HCT116 (cell line): ENCODE measurements around the gene GTF2IRD1. TPM values are rescaled to one million over a fixed set of nuclear protein-coding genes. Genes with fewer than 3 reads are reported as not detected.
A peak's percentile ranks its signal among the peaks of the same experiment; 100 is the strongest.

Source experiments
- ATAC-seq: fragments of 200-7000 bp; cut with Tn5 transposase; 2 replicates; pipeline ENCODE4 v1.9.1; 2020; ENCODE audit warnings: mild to moderate bottlenecking, moderate library complexity
- BruUV-seq: library from RNA; stranded (reverse); fragments of 400-500 nt; replicated peaks from 2 replicates; lab custom pipeline; 2021; lab: Mats Ljungman, UMichigan
- CTCF ChIA-PET: fragments of 300-600 bp; sonication (Branson Sonifier 250); formaldehyde crosslinking; loops from one replicate; lab custom pipeline; 2021; ENCODE audit warnings: antibody characterized with exemption; lab: Charles Lee
- POLR2A ChIA-PET: fragments of 300-600, 350-600 bp; sonication (Branson Sonifier 250); formaldehyde crosslinking; loops from one replicate; lab custom pipeline; 2021; ENCODE audit warnings: antibody characterized with exemption; lab: Charles Lee
- RAD21 ChIA-PET, 2 experiments: fragments of 300-600 bp; sonication (Branson Sonifier 250); formaldehyde crosslinking; loops; one replicate each; lab custom pipeline; 2023; ENCODE audit warnings: low total read pairs in 2 of 2; ENCODE audit not compliant: uncharacterized antibody in 2 of 2, unreplicated experiment in 2 of 2, low non-redundant PET in 1 of 2; lab: Charles Lee
- DNase-seq: peaks from one replicate; pipeline ENCODE4 v3.0.0-alpha.2; 2010; ENCODE audit warnings: low read depth, low spot score
- H2AFZ ChIP-seq: fragments of 200-600 bp; shearing (Covaris generic), sonication (generic); 2 replicates; pipeline ENCODE4 v1.6.1; 2017; ENCODE audit warnings: low read depth, mixed run types, mixed read lengths, antibody characterized with exemption, low read length; ENCODE audit not compliant: poor library complexity, severe bottlenecking
- H3K27ac ChIP-seq: 2 replicates; pipeline ENCODE4 v1.5.1; 2012; ENCODE audit warnings: low read depth, low read length
- H3K27me3 ChIP-seq: fragments of 200-600 bp; sonication (generic); 2 replicates; pipeline ENCODE4 v1.6.1; 2016; ENCODE audit warnings: mixed run types, low read length, mixed read lengths; ENCODE audit not compliant: insufficient read depth
- H3K36me3 ChIP-seq, 2 experiments: fragments of 200-500 bp in 1 of 2; fragments of 200-600 bp in 1 of 2; sonication (Bioruptor generic) in 1 of 2; sonication (generic) in 1 of 2; 2 replicates each; pipeline versions ENCODE4 v1.5.1 to v1.6.1; 2014 to 2016; ENCODE audit warnings: low read length in 2 of 2, inconsistent platforms in 1 of 2, mixed read lengths in 1 of 2, mixed run types in 1 of 2; ENCODE audit not compliant: insufficient read depth in 2 of 2, control insufficient read depth in 1 of 2
- H3K4me1 ChIP-seq, 2 experiments: fragments of 200-600 bp in 1 of 2; sonication (generic) in 1 of 2; 2 replicates each; pipeline versions ENCODE4 v1.5.1 to v1.6.1; 2012 to 2017; ENCODE audit warnings: low read length in 2 of 2, inconsistent platforms in 1 of 2, mild to moderate bottlenecking in 1 of 2, mixed read lengths in 1 of 2, mixed run types in 1 of 2, moderate library complexity in 1 of 2; ENCODE audit not compliant: insufficient read depth in 2 of 2, control insufficient read depth in 1 of 2
- H3K4me2 ChIP-seq: fragments of 200-600 bp; sonication (generic); 2 replicates; pipeline ENCODE4 v1.6.1; 2017; ENCODE audit warnings: mixed run types, low read length, mixed read lengths
- H3K4me3 ChIP-seq, 2 experiments: fragments of 200-600 bp in 1 of 2; sonication (generic) in 1 of 2; replicated peaks in 1 of 2; 2 replicates each; pipeline ENCODE4 v1.5.1; 2011 to 2016; ENCODE audit warnings: low read length in 2 of 2, control low read depth in 1 of 2, low read depth in 1 of 2, mild to moderate bottlenecking in 1 of 2, mixed read lengths in 1 of 2, mixed run types in 1 of 2
- H3K79me2 ChIP-seq: fragments of 200-600 bp; sonication (generic); 2 replicates; pipeline ENCODE4 v1.6.1; 2017; ENCODE audit warnings: mild to moderate bottlenecking, mixed run types, low read length, moderate library complexity, mixed read lengths; ENCODE audit not compliant: insufficient read depth
- H3K9ac ChIP-seq: fragments of 200-600 bp; sonication (generic); 2 replicates; pipeline ENCODE4 v1.6.1; 2016; ENCODE audit warnings: low read length, mixed read lengths
- H3K9me2 ChIP-seq: fragments of 200-600 bp; sonication (generic), shearing (Covaris generic); 2 replicates; pipeline ENCODE4 v1.6.1; 2017; ENCODE audit warnings: mixed run types, mild to moderate bottlenecking, moderate library complexity; ENCODE audit not compliant: insufficient read depth
- H3K9me3 ChIP-seq, 2 experiments: fragments of 200-500 bp in 1 of 2; fragments of 200-600 bp in 1 of 2; sonication (Bioruptor generic) in 1 of 2; sonication (generic) in 1 of 2; 2 replicates each; pipeline ENCODE4 v1.6.1; 2014 to 2017; ENCODE audit warnings: low read length in 2 of 2, mixed read lengths in 2 of 2, inconsistent platforms in 1 of 2, low read depth in 1 of 2, mild to moderate bottlenecking in 1 of 2, mixed run types in 1 of 2, moderate library complexity in 1 of 2; ENCODE audit not compliant: control insufficient read depth in 1 of 2, insufficient read depth in 1 of 2
- H4K20me1 ChIP-seq: fragments of 200-600 bp; sonication (generic), shearing (Covaris generic); 2 replicates; pipeline ENCODE4 v1.6.1; 2017; ENCODE audit warnings: mixed run types, mild to moderate bottlenecking, moderate library complexity; ENCODE audit not compliant: insufficient read depth
- CEBPB ChIP-seq: IDR thresholded peaks from 2 replicates; pipeline ENCODE4 v1.6.1; 2012; ENCODE audit warnings: low read depth
- ELF1 ChIP-seq: IDR thresholded peaks from 2 replicates; pipeline ENCODE4 v1.6.1; 2012; ENCODE audit warnings: low read depth, borderline replicate concordance
- POLR2AphosphoS5 ChIP-seq: IDR thresholded peaks from 2 replicates; pipeline ENCODE4 v1.6.1; 2011; ENCODE audit warnings: mild to moderate bottlenecking, low read depth, low read length, moderate library complexity
- REST ChIP-seq: IDR thresholded peaks from 2 replicates; pipeline ENCODE4 v1.6.1; 2012; ENCODE audit warnings: low read depth
- SP1 ChIP-seq: IDR thresholded peaks from 2 replicates; pipeline ENCODE4 v1.6.1; 2012; ENCODE audit warnings: low read depth
- SRF ChIP-seq: IDR thresholded peaks from 2 replicates; pipeline ENCODE4 v1.6.1; 2012; ENCODE audit warnings: low read depth
- ZFX ChIP-seq: fragments of 450-650 bp; IDR thresholded peaks from 2 replicates; pipeline ENCODE4 v1.6.1; 2017
- intact Hi-C: fragments of 100-400 bp; cut with micrococcal nuclease; formaldehyde crosslinking; loops from 2 replicates; pipeline ENCODE4 v1.10.0; 2022
- total RNA-seq: library from RNA; stranded (reverse); gene quantifications from one replicate; pipeline ENCODE4 v1.2.1, GENCODE V29; 2021; ENCODE audit not compliant: unreplicated experiment

The GTF2IRD1 gene
- total RNA-seq, 1 experiment from 2014 or later = 34.5 TPM

DNA sequence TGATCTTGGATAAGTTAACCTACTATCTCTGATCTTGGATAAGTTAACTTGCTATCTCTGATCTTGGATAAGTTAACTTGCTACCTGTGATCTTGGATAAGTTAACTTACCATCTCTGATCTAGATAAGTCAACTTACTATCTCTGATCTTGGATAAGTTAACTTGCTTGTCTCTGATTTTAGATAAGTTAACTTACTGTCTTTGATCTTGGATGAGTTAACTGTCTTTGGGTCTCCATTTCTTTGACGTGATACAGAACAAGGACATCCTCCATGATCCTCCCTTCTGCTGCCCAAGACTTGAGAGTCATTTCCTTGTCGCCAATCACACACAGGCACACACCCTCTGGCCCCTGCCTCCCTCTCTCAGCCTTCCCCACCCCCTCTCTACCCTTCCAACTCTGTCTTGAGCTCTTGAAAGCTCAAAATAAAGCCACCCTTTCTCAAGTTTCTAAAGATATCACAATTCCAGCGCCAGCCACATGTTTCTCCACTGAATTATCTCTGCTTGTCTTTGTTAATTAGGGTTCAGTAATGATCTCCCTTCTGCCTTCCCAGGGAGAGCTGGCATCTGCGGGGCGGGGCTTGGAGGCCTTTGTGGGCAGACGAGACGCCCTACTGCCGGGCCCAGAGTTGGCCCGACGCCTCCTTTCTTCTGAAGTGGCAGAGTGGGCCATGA is 118.7 kb downstream of the GTF2IRD1 start:
- Histone ChIP-seq H3K27me3 (no peaks in the 10 kb centered on the region), H3K36me3 (no peaks in the 10 kb centered on the region), H3K4me1 (peaks cover 35 to 38% of the 10 kb centered on the region in 2 experiments), H2AFZ (no peak overlapping the region), H3K9me3 (no peaks in the 10 kb centered on the region), H3K79me2 (no peaks in the 10 kb centered on the region), H3K9me2 (no peaks in the 10 kb centered on the region), H3K4me2 (peak overlapping the region; percentile 13; the same call in 1 of the 2 replicates), H4K20me1 (no peaks in the 10 kb centered on the region), H3K4me3 (no peak overlapping the region), H3K27ac (peak overlapping the region; percentile 13; the same call in 1 of the 2 replicates), H3K9ac (no peak overlapping the region)
- DNase-seq (no peak), ATAC-seq (peak; percentile 43; the same call in 1 of the 2 replicates)
- BruUV-seq = no TSS peak
- CTCF ChIA-PET = no interaction called here
- intact Hi-C loops = no loop called here
- POLR2A ChIA-PET = no interaction called here
- RAD21 ChIA-PET = no interaction called here
- TF ChIP-seq CEBPB (no peak), POLR2AphosphoS5 (no peak), REST (no peak)

- CTCF ChIA-PET = no interaction called here
- ATAC-seq = no peak
- BruUV-seq = no TSS peak
These were observed 119.8 kb downstream of the GTF2IRD1 start for GRCh38 chr7:74573512-74573911.

More at GRCh38 chr7:74573512-74573911, 119.8 kb downstream of the GTF2IRD1 start:
- TF ChIP-seq ELF1 = no peak
- no peak for TF ChIP-seq SRF
- no peak for TF ChIP-seq ZFX
- TF ChIP-seq SP1 = no peak
- TF ChIP-seq REST = no peak
- TF ChIP-seq CEBPB = no peak
- TF ChIP-seq, all 23 proteins: peak for 0
- H4K20me1 ChIP-seq = no peaks in the 10 kb centered on the region
- no peak overlapping the region for H2AFZ ChIP-seq
- H3K9ac ChIP-seq = no peak overlapping the region
- DNase-seq = no peak
- no peaks in the 10 kb centered on the region for H3K36me3 ChIP-seq
- POLR2A ChIA-PET = no interaction called here
- H3K79me2 ChIP-seq = no peaks in the 10 kb centered on the region
- RAD21 ChIA-PET = no interaction called here
- intact Hi-C loops = no loop called here
- no peak overlapping the region for H3K4me3 ChIP-seq
- no peaks in the 10 kb centered on the region for H3K27me3 ChIP-seq
- no peak overlapping the region for H3K27ac ChIP-seq
- peaks cover 37 to 39% of the 10 kb centered on the region in 2 experiments for H3K4me1 ChIP-seq
- H3K9me3 ChIP-seq = no peaks in the 10 kb centered on the region
- no peaks in the 10 kb centered on the region for H3K9me2 ChIP-seq
- H3K4me2 ChIP-seq = no peak overlapping the region
